Measurements from ENCODE around the gene C1QTNF12.

Gene C1QTNF12

GRCh38 chr1:1215080-1215676, 31.3 kb downstream of the C1QTNF12 start:
- DNase-seq (ENCODE audit: low read depth in 1 of 2, low spot score in 1 of 2): no peak

- no peak for DNase-seq (ENCODE audit: low read depth in 1 of 2, low spot score in 1 of 2)
These were observed 32.9 kb downstream of the C1QTNF12 start, which contains the start of gene TNFRSF4 for GRCh38 chr1:1213345-1214265. Gene TNFRSF4, minus strand, starts transcription at chr1:1214153. Its CDS starts 26 bp downstream, at chr1:1214127.

GRCh38 chr1:1212780-1213344, 33.7 kb downstream of the C1QTNF12 start:
- no peak for DNase-seq (ENCODE audit: low read depth in 1 of 2, low spot score in 1 of 2)

- DNase-seq (ENCODE audit: low read depth in 1 of 2, low spot score in 1 of 2): no peak
These were observed 34.7 kb downstream of the C1QTNF12 start for GRCh38 chr1:1211541-1212441.

GRCh38 chr1:1210726-1211540, 35.6 kb downstream of the C1QTNF12 start:
- no peak for DNase-seq (ENCODE audit: low read depth in 1 of 2, low spot score in 1 of 2)

- no peak for DNase-seq (ENCODE audit: low read depth in 1 of 2, low spot score in 1 of 2)
These were observed 37.6 kb downstream of the C1QTNF12 start for GRCh38 chr1:1208713-1209433.

- DNase-seq (ENCODE audit: low read depth in 1 of 2, low spot score in 1 of 2): no peak
These were observed 39.0 kb downstream of the C1QTNF12 start for GRCh38 chr1:1207571-1207892.

GRCh38 chr1:1206966-1207531, 39.5 kb downstream of the C1QTNF12 start:
- DNase-seq (ENCODE audit: low read depth in 1 of 2, low spot score in 1 of 2): no peak

GRCh38 chr1:1206376-1206965, 40.1 kb downstream of the C1QTNF12 start, which contains the start of gene TNFRSF18:
Gene TNFRSF18, minus strand, starts transcription at chr1:1206592. Its CDS starts 21 bp downstream, at chr1:1206571.
- peak in 1 of 2 donors; percentile 47 for DNase-seq (ENCODE audit: low read depth in 1 of 2, low spot score in 1 of 2)

GRCh38 chr1:1205769-1206375, 40.6 kb downstream of the C1QTNF12 start:
- no peak for DNase-seq (ENCODE audit: low read depth in 1 of 2, low spot score in 1 of 2)

- no peak for DNase-seq (ENCODE audit: low read depth in 1 of 2, low spot score in 1 of 2)
These were observed 41.3 kb downstream of the C1QTNF12 start for GRCh38 chr1:1204998-1205768.

- DNase-seq (ENCODE audit: low read depth in 1 of 2, low spot score in 1 of 2): no peak
These were observed 42.0 kb downstream of the C1QTNF12 start for GRCh38 chr1:1204425-1204920.

- no peak for DNase-seq (ENCODE audit: low read depth in 1 of 2, low spot score in 1 of 2)
These were observed 42.7 kb downstream of the C1QTNF12 start for GRCh38 chr1:1203561-1204424.

GRCh38 chr1:1202831-1203560, 43.5 kb downstream of the C1QTNF12 start:
- no peak for DNase-seq (ENCODE audit: low read depth in 1 of 2, low spot score in 1 of 2)

- peak; percentile 83 to 92 for DNase-seq (ENCODE audit: low read depth in 1 of 2, low spot score in 1 of 2)
These were observed 45.4 kb downstream of the C1QTNF12 start for GRCh38 chr1:1200876-1201810.
